ENCODE data around the gene BASP1. TPM values are rescaled to one million over a fixed set of nuclear protein-coding genes. Genes with fewer than 3 reads are reported as not detected.
"Not testable (repeated sequence)": the region's sequence is repeated elsewhere in the genome, so short reads cannot be mapped to it uniquely, and the experiment has no call there.

The BASP1 gene
- total RNA-seq, 1 donor from 2014 or later: 2.4 TPM

DNA sequence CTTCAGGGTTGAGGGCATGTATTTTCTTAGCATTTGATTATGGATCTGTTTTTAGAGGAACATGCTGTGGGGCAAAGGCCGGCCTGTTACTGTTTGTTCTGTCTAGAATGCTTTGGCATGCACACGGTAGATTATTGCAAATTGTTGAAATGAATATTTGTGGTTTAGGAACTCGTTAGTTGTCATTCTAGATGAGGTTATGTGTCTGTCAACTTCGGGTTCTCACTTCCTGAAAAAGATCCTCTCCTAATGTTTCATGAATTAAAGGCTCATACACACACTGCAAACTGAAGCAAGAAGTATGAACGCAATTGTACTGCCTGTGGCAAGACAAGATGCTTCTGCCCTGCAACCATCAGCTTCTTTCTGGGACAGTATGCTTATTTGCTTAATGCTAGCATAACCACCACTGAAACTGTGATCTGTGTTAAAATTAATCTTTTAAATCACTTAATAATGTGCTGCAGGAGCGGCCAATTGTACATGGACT is 99.6 kb downstream of the BASP1 start:
- DNase-seq (ENCODE audit: low read depth in 2 of 2): no peak

DNA sequence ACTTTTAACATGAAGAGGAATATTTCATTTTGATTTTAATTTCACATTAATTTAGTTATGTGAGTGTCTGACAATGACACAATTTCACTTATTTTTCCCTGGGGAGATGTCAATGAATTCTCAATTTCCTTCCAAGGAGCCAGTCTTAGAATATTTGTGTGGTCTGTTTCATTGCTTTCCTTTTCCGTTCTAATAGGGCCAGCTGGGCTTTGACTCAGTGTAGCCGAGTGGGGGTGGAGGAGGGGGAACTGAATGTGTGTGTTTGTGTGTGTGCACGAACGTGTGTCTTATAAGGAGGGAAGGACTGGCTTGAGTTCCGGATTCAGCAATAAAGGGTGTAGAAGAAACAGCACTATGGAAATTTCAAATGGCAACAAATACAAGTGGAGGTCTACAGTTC is 100.0 kb downstream of the BASP1 start:
- DNase-seq (ENCODE audit: low read depth in 2 of 2): peak in 1 of 2 donors; percentile 14

DNA sequence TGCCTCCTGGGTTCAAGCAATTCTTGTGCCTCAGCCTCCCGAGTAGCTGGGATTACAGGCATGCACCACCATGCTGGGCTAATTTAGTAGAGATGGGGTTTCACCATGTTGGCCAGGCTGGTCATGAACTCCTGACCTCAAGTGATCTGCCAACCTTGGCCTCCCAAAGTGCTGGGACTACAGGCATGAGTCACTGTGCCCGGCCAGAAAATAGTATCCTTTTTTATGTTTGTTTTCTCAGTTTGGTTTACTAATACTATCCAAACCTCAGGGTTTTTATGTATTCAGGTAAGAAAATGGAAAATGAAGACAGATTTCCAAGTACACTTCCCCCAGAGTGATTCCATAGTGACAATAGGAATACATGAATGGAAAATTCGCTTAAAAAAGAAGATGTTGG is 101.7 kb downstream of the BASP1 start:
- not testable (repeated sequence) for DNase-seq (ENCODE audit: low read depth in 2 of 2)

DNA sequence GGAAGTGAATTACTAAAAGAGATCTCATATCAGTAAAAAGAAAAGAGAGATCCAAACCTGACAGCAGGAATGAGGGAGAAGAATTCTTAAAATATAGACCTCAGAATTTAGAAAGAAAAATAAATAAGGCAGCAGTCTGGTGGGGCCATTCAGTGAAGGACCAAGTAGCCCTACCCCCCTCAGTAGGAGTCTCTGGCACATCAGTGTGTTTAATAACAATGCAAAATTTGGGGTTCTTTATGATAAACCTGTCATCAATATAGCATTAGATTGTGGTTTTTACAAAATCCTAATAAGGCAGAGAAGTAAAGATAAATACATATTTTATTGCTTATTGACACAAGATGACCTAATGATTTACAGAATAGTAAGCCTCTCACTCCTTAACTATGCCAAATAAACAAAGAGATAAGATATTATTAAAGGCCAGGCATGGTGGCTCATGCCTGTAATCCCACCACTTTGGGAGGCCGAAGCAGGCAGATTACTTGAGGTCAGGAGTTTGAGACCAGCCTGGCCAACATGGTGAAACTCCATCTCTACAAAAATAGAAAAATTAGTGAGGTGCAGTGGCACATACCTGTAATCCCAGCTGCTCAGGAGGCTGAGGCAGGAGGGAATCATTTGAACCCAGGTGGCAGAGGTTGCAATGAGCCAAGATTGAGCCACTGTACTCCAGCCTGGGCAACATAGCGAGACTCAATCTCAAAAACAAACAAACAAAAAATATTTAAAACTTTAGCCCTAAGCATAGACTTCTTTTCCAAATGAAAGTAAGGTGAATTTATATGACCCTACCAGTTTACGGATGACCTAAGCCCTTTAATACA is 108.6 kb downstream of the BASP1 start:
- DNase-seq (ENCODE audit: low read depth in 2 of 2): no peak

Measured in lung microvascular endothelial cell (primary cell).